HG03520 (cell line): ENCODE data around the gene CRYBA2.

Experiments
- ATAC-seq: cut with Tn5 transposase; IDR thresholded peaks from one replicate; pipeline ENCODE4 v1.9.1; 2021; ENCODE audit warnings: mild to moderate bottlenecking, moderate library complexity; ENCODE audit not compliant: unreplicated experiment

The CRYBA2 gene

GRCh38 chr2:218983263-218983933, 9.8 kb downstream of the CRYBA2 start:
- no peak for ATAC-seq

DNA sequence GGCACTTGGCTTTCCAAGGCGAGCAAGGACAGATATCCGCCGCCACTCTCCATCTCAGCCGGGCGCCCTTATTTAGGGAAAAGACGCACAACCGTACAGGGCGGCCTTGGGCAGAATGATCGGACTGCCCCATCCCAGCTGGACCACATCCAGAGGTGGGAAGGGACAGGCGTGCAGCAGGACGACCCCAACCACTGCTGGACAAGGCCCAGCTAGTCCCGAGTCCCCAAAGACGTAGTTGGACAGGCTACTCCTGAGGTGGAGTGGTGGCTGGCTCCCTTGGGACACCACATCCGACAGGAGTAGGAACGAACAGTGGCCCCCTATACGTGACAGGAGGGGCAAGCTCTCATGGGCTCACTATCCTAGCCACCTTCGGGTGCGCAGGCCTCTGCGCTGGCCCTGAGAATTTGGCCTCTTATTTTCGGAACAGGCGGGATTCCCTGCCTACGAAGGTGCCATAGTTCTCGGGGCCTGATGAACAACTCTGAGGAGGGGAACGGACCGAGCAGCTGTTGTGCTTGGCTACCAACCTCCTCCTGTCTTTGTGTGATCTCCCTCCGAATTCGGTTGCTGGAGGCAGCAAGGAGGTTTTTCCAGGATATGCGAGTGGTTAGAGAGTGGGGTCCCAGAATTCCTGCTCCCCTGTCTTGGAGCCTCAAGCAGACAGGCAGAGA, 10.5 kb downstream of the CRYBA2 start:
- ATAC-seq, result no peak

GRCh38 chr2:218981881-218982585, 11.2 kb downstream of the CRYBA2 start:
- ATAC-seq, result no peak

DNA sequence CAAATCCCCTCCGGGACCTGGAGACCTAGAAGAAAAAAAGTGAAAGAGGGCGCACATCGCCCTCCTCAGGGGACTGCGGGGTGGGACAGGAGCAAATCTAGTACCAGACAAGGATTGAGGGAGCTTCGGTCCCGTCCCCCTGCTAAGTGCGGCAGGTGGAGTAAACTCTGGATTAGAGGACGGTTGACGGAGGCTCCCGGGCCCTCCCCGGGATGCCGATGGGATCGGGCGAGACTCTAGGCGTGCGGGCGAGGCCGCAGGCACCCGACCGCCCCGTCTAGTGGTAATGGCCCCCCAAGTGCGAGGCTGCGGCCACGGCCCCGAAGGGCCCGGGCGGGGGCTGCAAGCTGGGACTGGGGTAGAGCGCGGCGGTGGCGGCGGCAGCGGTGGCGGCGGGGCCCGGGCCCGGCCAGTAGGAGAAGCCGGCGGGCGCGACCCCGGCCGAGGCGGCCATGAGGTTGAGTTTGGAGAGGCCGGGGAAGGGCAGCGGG, 11.8 kb downstream of the CRYBA2 start:
- no peak for ATAC-seq

DNA sequence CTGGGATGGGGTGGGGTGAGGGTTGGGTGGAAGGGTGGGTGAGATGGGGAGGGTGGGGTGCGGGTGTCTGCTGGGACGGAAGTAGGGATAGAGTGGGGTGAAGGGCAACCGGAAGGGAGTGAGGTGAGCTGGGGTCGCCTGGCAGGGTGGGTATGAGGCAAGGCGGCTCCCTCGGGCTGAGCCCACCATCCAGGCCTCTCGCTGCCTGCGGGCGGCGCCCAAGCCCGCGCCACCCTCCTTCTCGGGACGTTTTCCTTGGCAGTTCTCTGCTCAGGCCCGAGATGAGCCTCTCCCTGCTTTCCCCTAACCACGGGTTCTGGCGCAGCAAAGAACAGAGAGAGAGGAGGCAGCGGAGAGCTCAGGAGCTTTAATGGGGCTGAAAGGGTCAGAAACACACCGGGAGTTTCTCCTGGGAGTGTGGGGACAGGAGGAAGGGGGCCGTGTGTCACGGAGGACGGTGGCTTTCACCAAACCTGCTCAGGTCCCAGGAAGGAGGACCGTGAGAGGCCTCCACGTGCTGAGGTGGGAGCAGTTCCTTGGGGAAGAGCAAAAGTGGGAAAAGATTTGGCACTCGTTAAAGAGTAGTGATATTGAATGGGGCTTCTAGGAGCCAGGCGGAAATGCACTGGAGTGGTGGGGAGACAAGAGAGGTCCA, 12.4 kb downstream of the CRYBA2 start:
- no peak for ATAC-seq

DNA sequence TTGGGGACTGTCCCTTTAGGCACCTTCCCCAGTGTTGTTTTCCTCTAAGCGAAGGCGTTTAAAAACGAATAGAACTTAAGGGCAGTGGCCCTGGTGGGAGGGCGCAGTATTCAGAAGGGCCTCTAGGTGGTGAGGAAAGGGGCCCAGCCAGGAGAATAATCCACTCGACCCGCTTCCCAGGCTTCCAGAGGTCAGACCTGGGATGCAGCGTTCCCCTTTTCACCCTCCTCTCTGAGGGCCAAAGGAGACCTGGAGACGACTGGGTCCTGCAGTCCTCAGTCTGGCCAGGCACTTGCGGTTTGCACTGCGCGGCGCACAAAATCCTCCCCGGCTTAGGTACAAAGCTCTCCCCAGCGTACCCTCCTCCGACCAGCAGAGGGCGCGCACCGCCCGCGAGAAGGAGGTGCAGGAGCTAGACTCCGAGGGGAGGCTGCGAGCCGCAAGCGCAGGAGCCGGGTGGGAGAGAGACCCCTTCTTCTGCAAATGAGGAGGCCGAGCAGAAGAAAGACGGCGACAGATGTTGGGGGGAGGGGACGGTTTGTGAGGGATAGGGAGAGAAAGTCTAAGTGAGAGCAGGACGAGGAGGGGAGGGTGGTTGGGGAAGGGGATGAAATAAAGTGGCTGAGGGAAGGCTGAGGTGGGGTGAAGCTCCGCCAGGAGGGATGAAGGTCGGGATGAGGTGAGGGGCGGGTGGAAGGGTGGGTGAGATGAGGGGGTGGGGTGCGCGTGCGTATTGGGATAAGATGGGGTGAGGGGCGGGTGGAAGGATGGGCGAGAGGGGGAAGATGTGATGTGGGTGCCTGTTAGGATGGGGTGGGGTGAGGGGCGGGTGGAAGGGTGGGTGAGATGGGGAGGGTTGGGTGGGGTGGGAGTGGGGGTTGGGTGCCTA, 13.1 kb downstream of the CRYBA2 start:
- ATAC-seq, result peak; percentile 93

GRCh38 chr2:218975060-218975777, 18.0 kb downstream of the CRYBA2 start:
- no peak for ATAC-seq

- no peak for ATAC-seq
These were observed 22.3 kb downstream of the CRYBA2 start for GRCh38 chr2:218970894-218971293.

DNA sequence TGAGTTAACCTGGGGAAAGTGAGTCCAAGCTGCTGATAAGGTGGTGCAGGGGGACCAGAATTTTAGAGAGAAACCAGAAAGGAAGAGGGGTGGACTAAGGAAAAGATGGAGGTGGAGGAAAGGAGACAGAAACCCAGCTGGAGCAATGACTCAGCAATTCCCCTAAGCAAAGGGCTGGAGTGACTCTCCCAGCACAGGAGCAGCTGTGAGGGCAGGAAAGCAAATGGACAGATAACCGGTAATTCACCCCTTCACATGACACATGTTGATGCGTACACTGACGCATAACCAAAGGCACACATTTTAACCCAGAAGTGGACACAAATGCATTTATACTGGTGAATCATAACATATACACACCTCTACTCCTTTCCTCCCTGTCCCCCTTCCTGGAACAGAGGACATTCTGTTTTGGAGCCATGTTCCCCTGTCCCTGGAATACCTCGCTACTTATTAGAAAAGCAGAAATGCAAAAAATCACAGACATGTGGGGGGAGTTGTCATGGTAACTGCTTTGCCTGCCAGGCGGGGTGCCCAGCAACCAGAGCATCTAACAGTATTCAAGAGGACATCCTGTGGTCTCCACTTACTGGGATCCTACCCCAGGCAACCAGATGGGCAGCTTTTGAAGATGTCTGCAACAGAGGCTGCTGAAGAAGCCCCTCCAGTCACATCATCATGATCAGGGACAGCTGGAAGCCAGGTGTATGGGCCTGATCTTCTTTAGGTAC, 29.0 kb downstream of the CRYBA2 start:
- ATAC-seq, result no peak

GRCh38 chr2:218963601-218964000, 29.6 kb downstream of the CRYBA2 start:
- no peak for ATAC-seq

DNA sequence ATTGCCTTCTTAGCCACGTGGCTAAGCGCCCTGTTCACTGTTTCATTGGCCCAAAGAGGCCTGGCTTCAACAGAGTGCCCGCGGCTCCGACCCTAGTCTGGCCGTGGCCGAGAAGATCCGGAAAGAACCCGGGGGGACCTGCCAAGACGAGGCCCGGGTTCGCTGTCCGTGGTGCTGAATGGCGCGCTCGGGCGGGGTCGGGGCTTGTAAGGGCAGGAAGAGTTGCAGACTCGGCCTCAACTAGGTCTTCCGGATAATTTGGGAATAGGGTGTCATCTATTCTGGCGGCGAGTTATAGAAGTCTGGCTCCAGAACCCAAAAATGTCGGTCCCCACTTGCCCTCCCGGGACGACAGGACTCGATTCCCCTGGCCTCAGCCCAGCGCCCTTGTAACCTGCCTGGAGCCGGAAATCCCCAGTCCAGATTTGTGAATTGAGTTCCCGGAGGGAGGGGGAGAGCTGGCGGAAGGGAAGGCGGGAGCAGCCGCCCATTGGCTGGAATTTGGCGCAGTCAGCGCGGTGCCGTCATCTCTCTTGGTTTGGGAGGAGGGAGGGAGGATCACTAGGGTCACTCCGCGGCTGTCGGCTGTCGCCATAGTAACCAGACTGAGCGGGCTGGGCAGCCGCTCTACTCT, 30.2 kb downstream of the CRYBA2 start:
- no peak for ATAC-seq

GRCh38 chr2:218961651-218962570, 31.3 kb downstream of the CRYBA2 start:
- no peak for ATAC-seq

- no peak for ATAC-seq
These were observed 32.0 kb downstream of the CRYBA2 start for GRCh38 chr2:218961229-218961628.

DNA sequence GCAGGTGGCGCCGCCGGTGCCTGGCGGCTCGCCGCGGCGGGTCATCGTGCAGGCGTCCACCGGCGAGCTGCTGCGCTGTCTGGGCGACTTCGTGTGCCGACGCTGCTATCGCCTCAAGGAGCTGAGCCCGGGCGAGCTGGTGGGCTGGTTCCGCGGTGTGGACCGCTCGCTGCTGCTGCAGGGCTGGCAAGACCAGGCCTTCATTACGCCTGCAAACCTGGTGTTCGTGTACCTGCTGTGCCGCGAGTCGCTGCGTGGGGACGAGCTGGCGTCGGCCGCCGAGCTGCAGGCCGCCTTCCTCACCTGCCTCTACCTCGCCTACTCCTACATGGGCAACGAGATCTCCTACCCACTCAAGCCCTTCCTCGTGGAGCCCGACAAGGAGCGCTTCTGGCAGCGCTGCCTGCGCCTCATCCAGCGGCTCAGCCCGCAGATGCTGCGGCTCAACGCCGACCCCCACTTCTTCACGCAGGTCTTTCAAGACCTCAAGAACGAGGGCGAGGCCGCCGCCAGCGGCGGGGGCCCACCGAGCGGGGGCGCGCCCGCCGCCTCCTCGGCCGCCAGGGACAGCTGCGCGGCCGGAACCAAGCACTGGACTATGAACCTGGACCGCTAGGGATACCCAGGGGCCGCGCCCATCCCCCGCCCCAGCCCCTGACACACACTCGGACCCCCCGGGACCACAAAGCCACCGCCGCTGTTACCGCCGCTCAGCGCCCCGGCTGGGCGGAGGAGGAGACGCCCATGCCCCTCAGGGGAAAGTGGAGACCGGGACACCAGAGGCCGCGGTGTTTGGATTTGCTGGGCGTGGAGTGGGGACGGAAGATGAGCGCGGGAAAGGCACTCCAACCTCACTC, 32.7 kb downstream of the CRYBA2 start:
- no peak for ATAC-seq

DNA sequence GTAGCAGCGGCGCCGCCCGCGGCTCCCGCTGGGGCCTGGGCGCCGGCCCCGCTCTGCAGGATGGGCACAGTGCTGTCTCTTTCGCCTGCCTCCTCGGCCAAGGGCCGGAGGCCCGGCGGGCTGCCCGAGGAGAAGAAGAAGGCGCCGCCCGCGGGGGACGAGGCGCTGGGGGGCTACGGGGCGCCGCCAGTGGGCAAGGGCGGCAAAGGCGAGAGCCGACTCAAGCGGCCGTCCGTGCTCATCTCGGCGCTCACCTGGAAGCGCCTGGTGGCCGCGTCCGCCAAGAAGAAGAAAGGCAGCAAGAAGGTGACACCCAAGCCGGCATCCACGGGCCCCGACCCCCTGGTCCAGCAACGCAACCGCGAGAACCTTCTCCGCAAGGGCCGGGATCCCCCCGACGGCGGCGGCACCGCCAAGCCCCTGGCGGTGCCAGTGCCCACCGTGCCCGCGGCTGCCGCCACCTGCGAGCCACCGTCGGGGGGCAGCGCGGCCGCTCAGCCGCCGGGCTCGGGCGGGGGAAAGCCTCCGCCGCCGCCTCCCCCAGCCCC, 33.4 kb downstream of the CRYBA2 start:
- ATAC-seq, result peak; percentile 25

- ATAC-seq, result peak; percentile 95
These were observed 34.0 kb downstream of the CRYBA2 start, which contains the start of gene CDK5R2 for GRCh38 chr2:218959141-218959731. CDK5R2 (plus strand) TSS chr2:218959666; CDS start chr2:218959821, 155 bp downstream.
